SK-N-SH (cell line): ENCODE results near the gene GASK1A.

Experiments
- EZH2phosphoT487 ChIP-seq: fragments of 200-600 bp; sonication (generic); IDR thresholded peaks from 2 replicates; pipeline ENCODE4 v1.6.1; 2017; ENCODE audit warnings: low read depth, mixed run types, mild to moderate bottlenecking, antibody characterized with exemption, moderate library complexity, borderline replicate concordance
- PBX3 ChIP-seq: IDR thresholded peaks from 2 replicates; pipeline ENCODE4; 2012
- SIN3A ChIP-seq: IDR thresholded peaks from 2 replicates; pipeline ENCODE4 v1.6.1; 2012; ENCODE audit warnings: low read depth, mild to moderate bottlenecking, low read length, moderate library complexity, borderline replicate concordance
- TF ChIP-seq, protein P1 (sequence below): fragments of 200-600 bp; sonication (generic); IDR thresholded peaks from 2 replicates; pipeline ENCODE4 v1.6.1; 2017; ENCODE audit warnings: antibody characterized with exemption, mild to moderate bottlenecking, moderate library complexity

DNA sequence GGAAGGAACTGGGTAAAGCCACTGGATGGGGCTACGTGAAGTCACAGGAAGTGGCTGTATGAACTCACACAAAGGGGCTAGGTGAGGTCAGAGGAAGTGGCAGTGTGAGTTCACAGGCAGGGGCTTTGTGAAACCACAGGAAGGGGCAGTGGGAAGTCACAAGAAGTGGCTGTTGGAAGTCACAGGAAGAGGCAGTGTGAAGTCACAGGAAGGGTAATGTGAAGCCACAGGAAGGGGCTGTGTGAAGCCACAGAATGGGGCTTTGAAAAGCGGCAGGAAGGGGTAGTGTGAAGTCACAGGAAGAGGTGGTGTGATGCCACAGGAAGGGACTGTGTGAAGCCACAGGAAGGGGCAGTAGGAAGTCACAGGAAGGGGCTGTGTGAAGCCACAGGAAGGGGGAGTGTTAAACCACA is 34.6 kb downstream of the GASK1A start:
- TF ChIP-seq PBX3, result no peak
- TF ChIP-seq, protein P1, sequence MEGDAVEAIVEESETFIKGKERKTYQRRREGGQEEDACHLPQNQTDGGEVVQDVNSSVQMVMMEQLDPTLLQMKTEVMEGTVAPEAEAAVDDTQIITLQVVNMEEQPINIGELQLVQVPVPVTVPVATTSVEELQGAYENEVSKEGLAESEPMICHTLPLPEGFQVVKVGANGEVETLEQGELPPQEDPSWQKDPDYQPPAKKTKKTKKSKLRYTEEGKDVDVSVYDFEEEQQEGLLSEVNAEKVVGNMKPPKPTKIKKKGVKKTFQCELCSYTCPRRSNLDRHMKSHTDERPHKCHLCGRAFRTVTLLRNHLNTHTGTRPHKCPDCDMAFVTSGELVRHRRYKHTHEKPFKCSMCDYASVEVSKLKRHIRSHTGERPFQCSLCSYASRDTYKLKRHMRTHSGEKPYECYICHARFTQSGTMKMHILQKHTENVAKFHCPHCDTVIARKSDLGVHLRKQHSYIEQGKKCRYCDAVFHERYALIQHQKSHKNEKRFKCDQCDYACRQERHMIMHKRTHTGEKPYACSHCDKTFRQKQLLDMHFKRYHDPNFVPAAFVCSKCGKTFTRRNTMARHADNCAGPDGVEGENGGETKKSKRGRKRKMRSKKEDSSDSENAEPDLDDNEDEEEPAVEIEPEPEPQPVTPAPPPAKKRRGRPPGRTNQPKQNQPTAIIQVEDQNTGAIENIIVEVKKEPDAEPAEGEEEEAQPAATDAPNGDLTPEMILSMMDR, result no peak
- no peak for TF ChIP-seq SIN3A
- TF ChIP-seq EZH2phosphoT487, result no peak
